BLaER1 (cell line): ENCODE data around the gene GOT2.

Experiments
- H3K27ac ChIP-seq: shearing (Covaris generic); formaldehyde crosslinking; 2 replicates; pipeline ENCODE4 v1.8.1; 2022
- H3K27me3 ChIP-seq: shearing (Covaris generic); formaldehyde crosslinking; 2 replicates; pipeline ENCODE4 v1.8.1; 2022
- H3K36me3 ChIP-seq: shearing (Covaris generic); formaldehyde crosslinking; 2 replicates; pipeline ENCODE4 v1.8.1; 2022
- H3K4me1 ChIP-seq: shearing (Covaris generic); formaldehyde crosslinking; 2 replicates; pipeline ENCODE4 v1.8.1; 2022
- H3K4me2 ChIP-seq: shearing (Covaris generic); formaldehyde crosslinking; 2 replicates; pipeline ENCODE4 v1.8.1; 2022
- H3K4me3 ChIP-seq: shearing (Covaris generic); formaldehyde crosslinking; 2 replicates; pipeline ENCODE4 v1.8.1; 2022
- H3K9ac ChIP-seq: shearing (Covaris generic); formaldehyde crosslinking; 2 replicates; pipeline ENCODE4 v1.8.1; 2022
- H3K9me3 ChIP-seq: shearing (Covaris generic); formaldehyde crosslinking; 2 replicates; pipeline ENCODE4 v1.8.1; 2022
- H4K20me1 ChIP-seq: shearing (Covaris generic); formaldehyde crosslinking; 2 replicates; pipeline ENCODE4 v1.8.1; 2022
- Cebpa-rat ChIP-seq: shearing (Covaris generic); IDR thresholded peaks from 2 replicates; pipeline ENCODE4 v1.8.1; 2022

GOT2 gene

DNA sequence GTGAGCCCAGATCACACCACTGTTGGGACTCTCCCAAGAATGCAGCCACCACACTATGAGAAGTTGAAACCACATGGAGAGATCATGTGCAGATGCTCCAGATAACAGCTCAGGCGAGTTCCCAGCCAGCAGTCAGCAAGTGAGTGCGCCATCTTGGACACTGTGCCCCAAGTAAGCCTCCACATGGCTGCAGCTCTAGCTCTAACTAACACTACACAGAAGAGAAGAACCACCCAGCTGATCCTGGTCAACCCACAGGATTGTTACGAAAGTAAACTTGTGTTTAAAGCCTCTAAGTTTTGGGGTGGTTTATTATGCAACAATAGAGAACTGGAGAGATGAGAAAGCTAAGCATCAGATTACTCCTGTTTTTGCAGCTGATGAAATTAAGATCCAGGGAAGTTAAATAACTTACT lies 75.3 kb downstream of the GOT2 start:
- no peaks in the 10 kb centered on the region for H3K9me3 ChIP-seq
- TF ChIP-seq Cebpa-rat, result no peak
- H3K27ac ChIP-seq, result no peak overlapping the region
- no peak overlapping the region for H3K4me2 ChIP-seq
- H3K9ac ChIP-seq, result no peak overlapping the region
- H4K20me1 ChIP-seq, result no peaks in the 10 kb centered on the region
- H3K4me1 ChIP-seq, result no peaks in the 10 kb centered on the region
- no peaks in the 10 kb centered on the region for H3K27me3 ChIP-seq
- no peak overlapping the region for H3K4me3 ChIP-seq
- no peaks in the 10 kb centered on the region for H3K36me3 ChIP-seq
